HG03039 (cell line): Measurements from ENCODE around the gene TBC1D14.

Experiments
- ATAC-seq: cut with Tn5 transposase; IDR thresholded peaks from one replicate; pipeline ENCODE4 v1.9.1; 2021; ENCODE audit warnings: mild to moderate bottlenecking, moderate library complexity; ENCODE audit not compliant: unreplicated experiment

TBC1D14 gene

GRCh38 chr4:6992728-6993677 is 83.4 kb downstream of the TBC1D14 start:
- ATAC-seq = no peak

DNA sequence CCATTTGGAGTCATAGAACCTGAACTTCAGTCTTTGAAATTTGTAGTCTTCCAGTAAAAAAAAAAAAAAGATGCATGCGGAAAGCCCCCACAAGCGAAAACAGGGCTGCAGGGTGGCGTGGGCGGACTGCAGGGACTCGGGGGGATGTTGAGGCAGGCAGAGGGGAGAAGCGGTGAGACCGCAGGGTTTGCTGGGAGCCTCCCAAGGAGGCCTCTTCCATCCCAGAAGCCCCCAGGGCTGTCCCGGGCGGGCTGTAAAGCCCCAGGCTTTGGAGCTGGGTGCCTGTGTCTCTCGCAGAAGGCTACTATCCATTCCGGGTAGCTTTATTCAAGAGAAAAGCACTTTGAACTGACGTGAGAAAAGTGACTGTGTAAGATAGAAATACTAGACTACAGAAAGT is 86.9 kb downstream of the TBC1D14 start:
- ATAC-seq = no peak

DNA sequence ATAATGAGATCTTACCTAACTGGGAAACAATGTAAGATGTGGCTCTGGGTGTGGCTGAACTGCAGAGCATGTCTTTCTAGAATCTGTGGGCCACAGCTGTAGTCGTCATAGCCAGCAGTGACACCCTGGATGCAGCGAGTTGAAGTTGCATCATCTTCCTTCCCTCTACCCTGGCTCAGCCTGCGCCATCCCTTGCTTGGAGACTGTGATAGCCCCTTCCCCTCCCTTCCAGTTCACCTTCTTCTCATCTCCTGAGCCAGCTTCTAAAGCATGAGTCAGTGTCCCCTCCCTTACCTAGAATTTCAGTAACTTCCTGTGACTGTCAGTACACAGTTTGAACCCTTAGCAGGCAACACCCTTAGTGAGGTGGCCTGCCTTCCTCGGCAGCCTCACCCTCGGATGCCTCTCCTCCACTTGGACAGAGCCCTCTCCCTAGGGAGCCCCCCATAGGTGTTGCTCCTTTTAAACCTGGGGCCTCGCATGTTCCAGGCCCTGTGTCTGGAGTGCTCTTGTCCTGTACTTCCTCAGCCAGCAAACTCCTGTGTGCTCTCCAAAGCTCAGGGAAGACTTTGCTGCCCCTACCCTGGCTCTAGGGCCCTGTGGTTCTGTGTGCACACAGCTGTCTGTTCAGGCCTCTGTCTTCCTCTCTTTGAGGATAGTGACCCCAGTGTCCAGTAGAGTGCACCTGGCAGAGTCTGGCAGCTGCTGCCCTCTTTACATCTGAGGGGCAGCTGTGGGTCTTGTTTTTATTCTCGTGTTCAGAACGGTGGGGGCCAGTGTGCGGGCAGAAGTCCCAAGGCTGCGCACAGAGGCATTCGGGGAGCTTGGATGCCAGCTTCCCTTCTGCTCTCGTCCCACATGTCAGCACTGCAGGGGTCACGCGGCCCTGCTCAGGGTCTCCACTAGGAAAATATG is 89.8 kb downstream of the TBC1D14 start:
- ATAC-seq = no peak

- ATAC-seq = no peak
Observed at GRCh38 chr4:7000421-7001176, 91.0 kb downstream of the TBC1D14 start.

- ATAC-seq = no peak
Observed at GRCh38 chr4:7001271-7001670, 91.6 kb downstream of the TBC1D14 start.

- no peak for ATAC-seq
Observed at GRCh38 chr4:7002336-7002735, 92.7 kb downstream of the TBC1D14 start.

DNA sequence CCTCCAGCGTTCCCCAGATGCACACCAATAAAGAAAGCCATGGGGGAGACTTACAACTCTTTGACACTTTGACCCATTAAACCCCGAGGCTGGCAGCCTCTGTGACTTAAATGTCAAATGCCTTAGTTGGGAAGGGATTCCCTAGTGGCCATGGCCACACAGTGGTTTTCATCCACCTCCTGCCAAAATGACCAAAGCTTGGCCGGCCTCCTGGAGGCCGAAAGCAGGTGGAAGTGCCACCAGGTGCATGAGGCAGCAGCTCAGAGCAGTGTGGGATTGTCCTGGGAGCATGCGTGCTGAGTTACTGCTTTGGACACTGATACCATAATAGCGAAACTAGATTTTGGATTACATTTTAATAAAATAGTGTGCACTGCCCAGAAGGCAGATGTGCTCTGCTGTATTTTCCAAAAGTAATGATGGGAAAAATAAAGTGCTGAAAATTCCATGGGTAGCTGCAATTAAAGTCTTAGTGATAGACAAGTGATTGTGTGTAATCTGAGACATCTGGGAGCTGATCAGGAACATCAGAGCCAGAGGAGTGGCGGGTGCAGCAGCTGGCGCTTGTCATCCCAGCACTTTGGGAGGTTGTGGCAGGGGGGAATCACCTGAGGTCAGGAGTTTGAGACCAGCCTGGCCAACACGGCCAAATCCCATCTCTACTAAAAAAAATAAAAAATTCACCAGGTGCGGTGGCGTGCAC is 93.7 kb downstream of the TBC1D14 start:
- no peak for ATAC-seq

- no peak for ATAC-seq
Observed at GRCh38 chr4:7003879-7004240, 94.2 kb downstream of the TBC1D14 start.

DNA sequence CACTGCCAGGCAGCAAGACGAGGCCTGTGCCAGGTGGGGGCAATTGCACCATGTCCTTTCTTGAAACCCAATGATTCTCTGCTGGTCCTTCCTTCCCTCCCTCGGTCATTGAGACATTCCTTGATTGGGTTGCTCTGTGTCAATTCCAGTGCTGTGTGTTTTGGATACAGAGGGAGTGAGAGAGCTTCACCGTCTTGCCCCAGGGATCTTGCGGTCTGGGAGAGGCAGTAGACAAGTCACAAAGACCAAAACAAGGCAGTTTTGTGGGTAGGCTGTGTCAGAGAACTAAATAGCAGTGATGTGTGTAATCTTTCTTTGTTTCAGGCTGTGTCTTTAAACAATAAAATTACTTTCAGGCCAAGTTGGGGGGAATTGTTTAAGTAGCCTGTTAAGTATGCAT is 94.7 kb downstream of the TBC1D14 start:
- ATAC-seq = no peak

GRCh38 chr4:7005571-7005970 is 95.9 kb downstream of the TBC1D14 start:
- no peak for ATAC-seq

GRCh38 chr4:7006411-7006810 is 96.8 kb downstream of the TBC1D14 start:
- ATAC-seq = no peak

DNA sequence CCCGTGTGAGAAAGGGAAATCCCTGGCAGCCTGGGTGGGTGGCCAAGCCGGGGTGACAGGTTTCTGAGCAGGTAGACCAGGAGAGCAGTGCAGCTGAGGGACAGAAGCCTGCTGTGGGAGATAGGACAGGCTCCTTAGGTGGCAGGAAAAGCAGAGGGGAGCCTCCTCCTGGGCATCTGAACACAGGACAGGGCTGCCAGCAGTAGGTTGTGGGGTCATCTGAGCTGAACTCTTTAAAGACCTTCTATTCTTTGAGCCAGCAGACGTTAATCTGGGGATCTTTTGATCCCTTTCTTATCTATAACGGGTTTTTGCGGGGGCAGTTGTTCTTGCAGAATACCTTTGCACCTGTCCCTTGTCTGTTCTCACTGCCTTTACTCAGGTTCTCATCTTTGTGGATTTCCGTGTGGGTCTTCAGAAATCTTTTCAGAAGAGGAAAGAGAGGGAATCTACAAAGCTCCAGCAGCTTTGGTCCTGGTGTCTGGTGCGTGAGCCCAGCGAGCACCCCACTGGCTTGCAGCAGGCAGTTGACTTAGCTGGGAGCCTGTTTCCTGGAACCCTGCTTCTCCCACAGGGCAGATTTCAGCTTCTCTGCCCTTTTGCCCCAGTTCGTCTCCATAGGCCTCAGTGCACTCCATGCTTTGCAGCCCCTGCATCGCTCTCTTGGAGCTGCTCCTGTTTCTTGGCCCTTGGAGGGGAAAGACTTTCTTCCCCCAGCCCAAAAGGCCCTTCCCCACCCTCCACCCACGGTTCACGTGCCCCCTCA is 97.7 kb downstream of the TBC1D14 start:
- no peak for ATAC-seq

DNA sequence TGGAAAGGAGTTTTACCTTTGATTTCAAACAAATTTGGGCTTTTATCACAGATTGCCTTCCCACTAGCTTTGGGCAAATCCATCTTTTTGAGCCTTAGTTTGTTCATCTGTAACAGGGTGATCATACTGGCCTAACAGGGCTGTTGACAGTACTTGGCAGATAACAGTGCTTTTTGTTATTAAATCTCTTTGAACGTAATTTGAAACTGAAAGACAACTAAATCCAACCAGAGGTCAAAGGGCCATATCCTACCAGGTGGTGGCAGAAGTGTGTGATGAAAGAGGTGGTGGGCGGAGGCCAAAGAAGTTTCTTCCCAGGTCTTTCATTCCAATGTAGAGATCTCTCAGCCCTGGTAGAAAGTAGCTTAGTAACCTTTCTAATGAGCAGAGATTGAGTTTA is 98.3 kb downstream of the TBC1D14 start:
- ATAC-seq = no peak

- no peak for ATAC-seq
Observed at GRCh38 chr4:7009564-7009963, 99.9 kb downstream of the TBC1D14 start.

DNA sequence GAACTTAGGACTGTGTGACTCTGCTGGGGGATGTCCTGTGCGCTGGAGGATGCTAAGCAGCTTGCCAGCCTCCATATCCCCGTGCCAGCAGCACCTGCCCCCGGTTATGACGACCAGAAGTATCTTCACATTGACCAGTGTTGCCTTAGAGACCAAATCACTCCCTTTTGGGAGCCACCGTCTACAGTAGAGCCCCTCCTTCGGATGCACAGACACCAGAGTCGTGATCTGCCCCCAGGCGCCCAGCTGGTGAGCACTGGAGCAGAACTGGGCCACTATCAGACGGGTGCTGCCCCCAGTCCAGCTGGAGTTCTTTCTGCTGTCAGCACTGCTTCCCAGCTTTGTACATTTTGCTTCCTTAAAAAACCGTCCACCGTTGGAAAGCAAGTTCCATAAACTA is 103.5 kb downstream of the TBC1D14 start:
- ATAC-seq = no peak

GRCh38 chr4:7014815-7015214 is 105.2 kb downstream of the TBC1D14 start:
- ATAC-seq = no peak

DNA sequence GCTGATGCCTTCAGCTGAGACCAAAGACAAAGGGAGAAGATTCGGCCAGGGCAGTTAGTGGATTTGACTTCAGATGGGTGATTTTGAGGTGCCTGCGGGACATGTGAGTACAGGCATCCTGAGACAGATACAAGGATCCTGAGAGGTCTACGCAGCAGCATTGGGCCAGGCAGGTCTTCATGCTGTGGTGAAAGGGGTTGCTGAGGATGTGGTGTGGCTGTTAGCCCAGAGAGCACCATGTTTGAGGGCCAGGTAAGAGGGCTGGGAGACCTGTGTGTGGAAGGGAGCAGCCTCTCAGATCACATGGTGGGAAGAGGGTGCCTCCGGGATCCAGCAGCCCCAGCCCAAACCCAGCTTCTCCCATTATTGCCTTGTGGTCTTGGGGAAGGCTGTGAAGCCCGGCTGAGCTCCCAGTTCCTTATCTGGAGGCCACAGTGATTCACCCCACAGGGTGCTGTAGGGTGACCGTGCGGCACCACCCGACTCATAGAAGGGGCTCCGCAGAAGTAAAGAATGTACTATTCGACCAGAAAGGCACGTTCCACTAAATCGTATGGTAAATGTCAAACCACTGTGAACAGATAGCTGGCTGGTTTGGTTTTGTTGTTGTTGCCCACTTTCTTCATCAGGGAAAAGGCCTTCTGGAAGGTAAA is 105.9 kb downstream of the TBC1D14 start:
- ATAC-seq = no peak

- no peak for ATAC-seq
Observed at GRCh38 chr4:7016086-7016485, 106.5 kb downstream of the TBC1D14 start.

- no peak for ATAC-seq
Observed at GRCh38 chr4:7016512-7016911, 106.9 kb downstream of the TBC1D14 start.
